NOMO-1 (cell line): ENCODE data around the gene ADGRV1.

Experiments
- DNase-seq, 2 experiments: peaks; one replicate each; lab custom pipeline; 2025; ENCODE audit not compliant: unreplicated experiment in 2 of 2; lab: John Stamatoyannopoulos, UW

The ADGRV1 gene

GRCh38 chr5:90558344-90559192 lies at the start of gene ADGRV1:
ADGRV1 (plus strand) TSS chr5:90558797; CDS start chr5:90558896, 99 bp downstream.
- DNase-seq: no peak

- no peak for DNase-seq
Measured at GRCh38 chr5:90510438-90510837, 48.2 kb upstream of the ADGRV1 start.

- DNase-seq: no peak
Measured at GRCh38 chr5:90514520-90514919, 44.1 kb upstream of the ADGRV1 start.

GRCh38 chr5:90518661-90519060 lies 39.9 kb upstream of the ADGRV1 start:
- DNase-seq: no peak

GRCh38 chr5:90519081-90519480 lies 39.5 kb upstream of the ADGRV1 start:
- no peak for DNase-seq

GRCh38 chr5:90528601-90529193 lies 29.9 kb upstream of the ADGRV1 start:
- DNase-seq: peak in 1 of 2 experiments; percentile 12

- DNase-seq: peak; percentile 92 to 97
Measured at GRCh38 chr5:90529194-90529938, 29.2 kb upstream of the ADGRV1 start, which contains the start of gene LYSMD3. LYSMD3 (minus strand) TSS chr5:90529584; CDS start chr5:90525289, 4,295 bp downstream.

GRCh38 chr5:90529939-90530677 lies 28.5 kb upstream of the ADGRV1 start:
- peak; percentile 61 to 81 for DNase-seq

- no peak for DNase-seq
Measured at GRCh38 chr5:90530736-90531487, 27.7 kb upstream of the ADGRV1 start.

- no peak for DNase-seq
Measured at GRCh38 chr5:90533794-90534193, 24.8 kb upstream of the ADGRV1 start.

- DNase-seq: no peak
Measured at GRCh38 chr5:90534922-90535321, 23.7 kb upstream of the ADGRV1 start.

- DNase-seq: no peak
Measured at GRCh38 chr5:90542827-90543519, 15.6 kb upstream of the ADGRV1 start.

- no peak for DNase-seq
Measured at GRCh38 chr5:90545511-90545910, 13.1 kb upstream of the ADGRV1 start.

- no peak for DNase-seq
Measured at GRCh38 chr5:90546216-90546837, 12.3 kb upstream of the ADGRV1 start.

GRCh38 chr5:90547072-90547536 lies 11.5 kb upstream of the ADGRV1 start:
- no peak for DNase-seq

GRCh38 chr5:90548069-90548593 lies 10.5 kb upstream of the ADGRV1 start:
- DNase-seq: no peak

GRCh38 chr5:90549223-90549622 lies 9.4 kb upstream of the ADGRV1 start:
- DNase-seq: no peak

- DNase-seq: peak in 1 of 2 experiments; percentile 33
Measured at GRCh38 chr5:90549729-90550275, 8.8 kb upstream of the ADGRV1 start.
